Gastroesophageal sphincter (tissue), 3 donors: ENCODE data around the gene ATP11A.

Source experiments
- EP300 ChIP-seq: sonication (generic); formaldehyde crosslinking; IDR thresholded peaks from one replicate; pipeline ENCODE4 v1.6.1; 2017; ENCODE audit warnings: antibody characterized with exemption, mild to moderate bottlenecking
- POLR2A ChIP-seq, 2 donors: fragments of 450-650 bp; IDR thresholded peaks; one replicate each; pipeline ENCODE4 v1.6.1; 2017; ENCODE audit warnings: antibody characterized with exemption in 2 of 2, mild to moderate bottlenecking in 2 of 2, moderate library complexity in 1 of 2
- TF ChIP-seq, protein P1 (sequence below), 4 experiments: fragments of 200-600 bp in 2 of 4; fragments of 450-650 bp in 2 of 4; sonication (generic) in 1 of 4; IDR thresholded peaks; one replicate each; pipeline ENCODE4 v1.5.1; 2017 to 2019; ENCODE audit warnings: antibody characterized with exemption in 4 of 4, mild to moderate bottlenecking in 2 of 4, moderate library complexity in 2 of 4

DNA sequence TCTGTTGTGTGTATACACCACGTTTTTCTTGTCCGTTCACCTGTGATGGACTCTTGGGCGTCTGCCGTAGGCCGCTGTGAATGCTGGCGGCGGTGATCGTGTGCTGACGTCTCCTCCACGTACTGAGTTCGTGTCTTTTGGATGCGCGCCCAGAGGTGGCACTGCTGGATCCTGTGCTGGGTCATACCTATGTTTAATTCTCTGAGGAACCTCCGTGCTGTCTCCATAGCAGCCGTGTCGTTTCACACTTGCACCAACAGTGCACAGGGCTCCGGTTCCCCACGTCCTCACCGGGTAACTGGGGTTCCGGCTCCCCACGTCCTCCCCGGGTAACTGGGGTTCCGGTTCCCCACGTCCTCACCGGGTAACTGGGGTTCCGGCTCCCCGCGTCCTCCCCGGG, 56.2 kb downstream of the ATP11A start:
- TF ChIP-seq, protein P1, sequence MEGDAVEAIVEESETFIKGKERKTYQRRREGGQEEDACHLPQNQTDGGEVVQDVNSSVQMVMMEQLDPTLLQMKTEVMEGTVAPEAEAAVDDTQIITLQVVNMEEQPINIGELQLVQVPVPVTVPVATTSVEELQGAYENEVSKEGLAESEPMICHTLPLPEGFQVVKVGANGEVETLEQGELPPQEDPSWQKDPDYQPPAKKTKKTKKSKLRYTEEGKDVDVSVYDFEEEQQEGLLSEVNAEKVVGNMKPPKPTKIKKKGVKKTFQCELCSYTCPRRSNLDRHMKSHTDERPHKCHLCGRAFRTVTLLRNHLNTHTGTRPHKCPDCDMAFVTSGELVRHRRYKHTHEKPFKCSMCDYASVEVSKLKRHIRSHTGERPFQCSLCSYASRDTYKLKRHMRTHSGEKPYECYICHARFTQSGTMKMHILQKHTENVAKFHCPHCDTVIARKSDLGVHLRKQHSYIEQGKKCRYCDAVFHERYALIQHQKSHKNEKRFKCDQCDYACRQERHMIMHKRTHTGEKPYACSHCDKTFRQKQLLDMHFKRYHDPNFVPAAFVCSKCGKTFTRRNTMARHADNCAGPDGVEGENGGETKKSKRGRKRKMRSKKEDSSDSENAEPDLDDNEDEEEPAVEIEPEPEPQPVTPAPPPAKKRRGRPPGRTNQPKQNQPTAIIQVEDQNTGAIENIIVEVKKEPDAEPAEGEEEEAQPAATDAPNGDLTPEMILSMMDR (IDR thresholded peaks at IDR 0.05), result no peak
- TF ChIP-seq EP300, result no peak
- no peak for TF ChIP-seq POLR2A (IDR thresholded peaks at IDR 0.05)
